ENCODE measurements around the gene NOXA1.

NOXA1 gene

GRCh38 chr9:137427454-137428310 lies 4.5 kb downstream of the NOXA1 start:
- TF ChIP-seq, protein P1, sequence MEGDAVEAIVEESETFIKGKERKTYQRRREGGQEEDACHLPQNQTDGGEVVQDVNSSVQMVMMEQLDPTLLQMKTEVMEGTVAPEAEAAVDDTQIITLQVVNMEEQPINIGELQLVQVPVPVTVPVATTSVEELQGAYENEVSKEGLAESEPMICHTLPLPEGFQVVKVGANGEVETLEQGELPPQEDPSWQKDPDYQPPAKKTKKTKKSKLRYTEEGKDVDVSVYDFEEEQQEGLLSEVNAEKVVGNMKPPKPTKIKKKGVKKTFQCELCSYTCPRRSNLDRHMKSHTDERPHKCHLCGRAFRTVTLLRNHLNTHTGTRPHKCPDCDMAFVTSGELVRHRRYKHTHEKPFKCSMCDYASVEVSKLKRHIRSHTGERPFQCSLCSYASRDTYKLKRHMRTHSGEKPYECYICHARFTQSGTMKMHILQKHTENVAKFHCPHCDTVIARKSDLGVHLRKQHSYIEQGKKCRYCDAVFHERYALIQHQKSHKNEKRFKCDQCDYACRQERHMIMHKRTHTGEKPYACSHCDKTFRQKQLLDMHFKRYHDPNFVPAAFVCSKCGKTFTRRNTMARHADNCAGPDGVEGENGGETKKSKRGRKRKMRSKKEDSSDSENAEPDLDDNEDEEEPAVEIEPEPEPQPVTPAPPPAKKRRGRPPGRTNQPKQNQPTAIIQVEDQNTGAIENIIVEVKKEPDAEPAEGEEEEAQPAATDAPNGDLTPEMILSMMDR (IDR thresholded peaks at IDR 0.05; ENCODE audit: low read depth, low read length) = no peak
- no peak overlapping the region for H3K4me3 ChIP-seq (ENCODE audit: low read depth, low read length)

DNA sequence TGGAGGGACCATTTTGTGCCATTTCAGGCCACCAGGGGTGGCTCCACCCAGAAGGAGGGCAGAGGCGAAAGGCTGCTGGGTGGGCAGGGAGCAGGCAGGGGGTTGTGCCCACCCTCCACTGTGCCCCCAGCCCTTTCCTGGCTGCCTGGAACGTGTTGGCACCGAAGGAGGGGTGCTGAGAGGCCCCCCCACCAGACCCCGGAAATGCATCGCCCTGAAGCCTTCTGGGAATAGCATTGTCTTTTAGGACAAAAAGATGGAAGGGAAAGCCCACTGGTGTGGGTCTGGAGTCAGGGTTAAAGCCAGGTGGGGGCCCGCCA lies 5.1 kb downstream of the NOXA1 start:
- H3K4me3 ChIP-seq (ENCODE audit: low read depth, low read length) = no peak overlapping the region
- TF ChIP-seq, protein P1 (IDR thresholded peaks at IDR 0.05; ENCODE audit: low read depth, low read length) = no peak

DNA sequence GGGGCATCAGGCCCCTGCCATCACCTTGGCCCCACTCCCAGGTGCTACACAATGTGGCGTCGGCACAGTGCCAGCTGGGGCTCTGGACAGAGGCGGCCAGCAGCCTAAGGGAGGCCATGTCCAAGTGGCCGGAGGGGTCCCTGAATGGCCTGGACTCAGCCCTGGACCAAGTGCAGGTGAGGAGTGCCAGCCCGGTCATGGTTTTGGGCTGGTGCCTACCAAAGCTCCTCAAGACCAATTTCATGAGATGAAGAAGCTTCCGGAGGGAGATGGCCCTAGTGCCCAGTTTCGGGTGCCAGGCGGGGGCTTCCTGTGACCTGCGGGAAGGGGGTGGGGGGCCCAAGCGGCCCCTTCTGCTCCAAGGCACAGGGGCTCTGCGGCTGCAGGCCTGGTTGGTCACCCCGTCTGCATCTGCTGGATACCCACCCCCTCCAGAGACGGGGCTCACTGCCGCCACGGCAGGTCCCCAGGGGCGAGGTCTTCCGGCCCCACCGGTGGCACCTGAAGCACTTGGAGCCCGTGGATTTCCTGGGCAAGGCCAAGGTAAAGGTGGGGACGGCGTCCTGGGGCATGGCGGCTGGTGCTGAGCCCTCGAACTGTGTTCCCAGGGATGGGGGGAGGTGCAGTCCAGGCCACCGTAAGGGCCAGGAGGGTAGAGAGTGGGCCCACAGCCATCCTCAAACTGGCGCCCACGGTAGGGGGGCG lies 5.8 kb downstream of the NOXA1 start:
- H3K4me3 ChIP-seq (ENCODE audit: low read depth, low read length) = no peak overlapping the region
- TF ChIP-seq, protein P1 (IDR thresholded peaks at IDR 0.05; ENCODE audit: low read depth, low read length) = no peak

GRCh38 chr9:137429546-137429890 lies 6.3 kb downstream of the NOXA1 start:
- H3K4me3 ChIP-seq (ENCODE audit: low read depth, low read length) = no peak overlapping the region
- TF ChIP-seq, protein P1 (IDR thresholded peaks at IDR 0.05; ENCODE audit: low read depth, low read length) = no peak

DNA sequence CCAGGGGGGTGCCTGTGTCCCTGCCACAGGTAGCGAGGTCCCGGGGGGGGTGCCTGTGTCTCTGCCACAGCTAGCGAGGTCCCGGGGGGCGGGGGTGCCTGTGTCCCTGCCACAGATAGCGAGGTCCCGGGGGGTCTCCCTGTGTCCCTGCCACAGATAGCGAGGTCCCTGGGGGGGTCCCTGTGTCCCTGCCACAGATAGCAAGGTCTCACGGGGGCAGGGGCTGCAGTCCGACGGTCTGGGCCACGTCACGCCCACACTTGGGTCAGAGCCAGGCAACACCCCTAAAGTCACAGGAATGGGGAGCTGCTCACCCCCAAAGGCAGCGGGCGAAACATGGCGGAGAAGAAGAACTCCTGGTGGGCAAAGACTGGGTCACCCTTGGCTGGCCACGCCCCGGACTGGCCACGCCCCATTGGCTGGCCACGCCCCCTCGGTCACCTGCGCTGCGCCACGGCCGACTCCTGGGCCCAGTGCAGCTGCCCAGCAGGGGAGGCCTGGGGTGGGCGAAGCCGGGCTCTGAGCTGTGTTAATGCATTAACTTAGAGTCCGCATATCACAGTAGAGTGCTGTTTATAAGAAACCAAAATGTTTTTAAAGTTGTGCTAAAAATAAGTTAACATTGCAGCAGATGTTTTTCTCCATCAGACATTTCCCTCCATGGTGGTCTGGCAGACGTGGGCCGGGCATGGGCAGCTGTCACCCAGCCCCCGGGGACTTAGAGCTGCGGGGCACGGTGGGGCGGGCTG lies 7.0 kb downstream of the NOXA1 start:
- TF ChIP-seq, protein P1 (IDR thresholded peaks at IDR 0.05; ENCODE audit: low read depth, low read length) = no peak
- no peak overlapping the region for H3K4me3 ChIP-seq (ENCODE audit: low read depth, low read length)

GRCh38 chr9:137430723-137431415 lies 7.7 kb downstream of the NOXA1 start:
- TF ChIP-seq, protein P1 (IDR thresholded peaks at IDR 0.05; ENCODE audit: low read depth, low read length) = no peak
- H3K4me3 ChIP-seq (ENCODE audit: low read depth, low read length) = no peak overlapping the region
